IMR-90 (cell line): ENCODE data around the gene NFYB. TPM values are rescaled to one million over a fixed set of nuclear protein-coding genes. Genes with fewer than 3 reads are reported as not detected.

Source experiments
- ATAC-seq: fragments of 200-7000 bp; cut with Tn5 transposase; 2 replicates; pipeline ENCODE4 v1.9.1; 2020; ENCODE audit warnings: low read depth, mild to moderate bottlenecking, moderate library complexity
- BruUV-seq: library from RNA; stranded (reverse); fragments of 400-500 nt; replicated peaks from 2 replicates; lab custom pipeline; 2021; lab: Mats Ljungman, UMichigan
- CTCF ChIA-PET: fragments of 300-600 bp; formaldehyde crosslinking; extraction: SDS; loops from one replicate; lab custom pipeline; 2021; ENCODE audit warnings: antibody characterized with exemption; lab: Yijun Ruan, JAX
- POLR2A ChIA-PET: fragments of 300-600 bp; sonication (Branson Sonifier 250); formaldehyde crosslinking; loops from one replicate; lab custom pipeline; 2022; ENCODE audit warnings: antibody characterized with exemption; ENCODE audit not compliant: unreplicated experiment; lab: Charles Lee
- DNase-seq: peaks from one replicate; pipeline ENCODE4 v3.0.0; 2013
- H2AFZ ChIP-seq: replicated peaks from 2 replicates; pipeline ENCODE3; 2013; ENCODE audit warnings: low read length, mild to moderate bottlenecking; ENCODE audit not compliant: poor library complexity
- H2AK5ac ChIP-seq: 2 replicates; pipeline ENCODE4 v1.6.1; 2013; ENCODE audit warnings: low read depth, low read length, inconsistent platforms
- H2AK9ac ChIP-seq: replicated peaks from 2 replicates; pipeline ENCODE3; 2013; ENCODE audit warnings: mild to moderate bottlenecking, low read depth, low read length, moderate library complexity; ENCODE audit not compliant: poor library complexity
- H2BK120ac ChIP-seq: 2 replicates; pipeline ENCODE4 v1.6.1; 2013; ENCODE audit warnings: low read depth, low read length, inconsistent platforms
- H2BK15ac ChIP-seq: 3 replicates; pipeline ENCODE4 v1.6.1; 2013; ENCODE audit warnings: low read depth, low read length, inconsistent platforms
- H2BK20ac ChIP-seq: 2 replicates; pipeline ENCODE4 v1.6.1; 2013; ENCODE audit warnings: low read depth, mild to moderate bottlenecking, inconsistent platforms, low read length, moderate library complexity
- H2BK5ac ChIP-seq: 2 replicates; pipeline ENCODE4 v1.6.1; 2013; ENCODE audit warnings: mild to moderate bottlenecking, low read depth, low read length, inconsistent platforms; ENCODE audit not compliant: poor library complexity, severe bottlenecking
- H3K14ac ChIP-seq: replicated peaks from 2 replicates; pipeline ENCODE4 v1.6.1; 2013; ENCODE audit warnings: low read depth, low read length, inconsistent platforms
- H3K18ac ChIP-seq: 2 replicates; pipeline ENCODE4 v1.6.1; 2013; ENCODE audit warnings: low read depth, low read length, control low read depth
- H3K23ac ChIP-seq: 2 replicates; pipeline ENCODE4 v1.6.1; 2013; ENCODE audit warnings: low read depth, low read length, inconsistent platforms
- H3K27ac ChIP-seq: 2 replicates; pipeline ENCODE4 v1.5.1; 2013; ENCODE audit warnings: mild to moderate bottlenecking, control low read depth, low read length; ENCODE audit not compliant: insufficient read depth
- H3K27me3 ChIP-seq: 2 replicates; pipeline ENCODE4 v1.6.1; 2013; ENCODE audit warnings: low read length; ENCODE audit not compliant: control insufficient read depth, insufficient read depth
- H3K36me3 ChIP-seq: 2 replicates; pipeline ENCODE4 v1.6.1; 2013; ENCODE audit warnings: low read length, mixed read lengths; ENCODE audit not compliant: control insufficient read depth, insufficient read depth
- H3K4ac ChIP-seq: 2 replicates; pipeline ENCODE4 v1.6.1; 2013; ENCODE audit warnings: low read depth, low read length, inconsistent platforms
- H3K4me1 ChIP-seq: 2 replicates; pipeline ENCODE4 v1.6.1; 2013; ENCODE audit warnings: low read length, mixed read lengths; ENCODE audit not compliant: control insufficient read depth, insufficient read depth
- H3K4me2 ChIP-seq: 2 replicates; pipeline ENCODE4 v1.6.1; 2013; ENCODE audit warnings: low read depth, mild to moderate bottlenecking, control low read depth, low read length, moderate library complexity
- H3K4me3 ChIP-seq: 2 replicates; pipeline ENCODE4 v1.5.1; 2013; ENCODE audit warnings: low read depth, mild to moderate bottlenecking, control low read depth, low read length, moderate library complexity; ENCODE audit not compliant: insufficient read depth
- H3K56ac ChIP-seq: 2 replicates; pipeline ENCODE4 v1.6.1; 2013; ENCODE audit warnings: low read length, inconsistent platforms; ENCODE audit not compliant: insufficient read depth; ENCODE audit errors: extremely low read depth
- H3K79me1 ChIP-seq, 2 experiments: 2 replicates each; pipeline ENCODE4 v1.6.1; 2013; ENCODE audit warnings: low read length in 2 of 2, inconsistent platforms in 1 of 2, low read depth in 1 of 2
- H3K9ac ChIP-seq: 2 replicates; pipeline ENCODE4 v1.6.1; 2013; ENCODE audit warnings: low read depth, low read length, control low read depth
- H3K9me1 ChIP-seq: 2 replicates; pipeline ENCODE4 v1.6.1; 2013; ENCODE audit warnings: low read length, inconsistent platforms; ENCODE audit not compliant: insufficient read depth
- H3K9me3 ChIP-seq: 2 replicates; pipeline ENCODE4 v1.6.1; 2013; ENCODE audit warnings: low read length; ENCODE audit not compliant: control insufficient read depth, insufficient read depth
- H4K20me1 ChIP-seq: 2 replicates; pipeline ENCODE4 v1.6.1; 2013; ENCODE audit warnings: low read length, inconsistent platforms; ENCODE audit not compliant: insufficient read depth
- H4K5ac ChIP-seq: 2 replicates; pipeline ENCODE4 v1.6.1; 2013; ENCODE audit warnings: mild to moderate bottlenecking, low read depth, low read length, control low read depth
- H4K8ac ChIP-seq, 2 experiments: 2 replicates each; pipeline ENCODE4 v1.6.1; 2013; ENCODE audit warnings: low read depth in 2 of 2, low read length in 2 of 2, control low read depth in 1 of 2, inconsistent platforms in 1 of 2
- H4K91ac ChIP-seq: 2 replicates; pipeline ENCODE4 v1.6.1; 2013; ENCODE audit warnings: low read depth, low read length, inconsistent platforms; ENCODE audit not compliant: insufficient read depth
- CHD1 ChIP-seq: IDR thresholded peaks from 2 replicates; pipeline ENCODE4 v1.6.1; 2012; ENCODE audit warnings: low read depth, low read length, improper control_type of control experiment
- FOS ChIP-seq: fragments of 150-350 bp; IDR thresholded peaks from 2 replicates; pipeline ENCODE4 v1.6.1; 2016; ENCODE audit warnings: low read depth, low read length
- RFX5 ChIP-seq: IDR thresholded peaks from 2 replicates; pipeline ENCODE4 v1.8.0; 2012; ENCODE audit warnings: low read depth, mild to moderate bottlenecking, low read length, moderate library complexity
- WGBS, 2 experiments: methylation state at CpG; one replicate each; pipeline versions ENCODE4 v1.1.5 to v1.1.7; 2013; ENCODE audit warnings: missing lambda C conversion rate in 2 of 2; ENCODE audit not compliant: insufficient read length in 1 of 2; ENCODE audit errors: extremely low coverage in 2 of 2; 5-methylcytosine and 5-hydroxymethylcytosine counted together
- dilution Hi-C: fragments of 300-500 bp; cut with HindIII; formaldehyde crosslinking; loops from one replicate; pipeline ENCODE4 v1.14.3; 2018; ENCODE audit warnings: low sequenced_read_pairs; ENCODE audit not compliant: unreplicated experiment
- in situ Hi-C: fragments of 300-500 bp; cut with MboI; formaldehyde crosslinking; loops from 3 replicates; pipeline ENCODE4 v1.14.3; 2019; ENCODE audit warnings: low sequenced_read_pairs, inconsistent platforms, mixed read lengths
- intact Hi-C: fragments of 100-400 bp; cut with micrococcal nuclease; formaldehyde crosslinking; loops from 2 replicates; pipeline ENCODE4 v1.10.0; 2022
- polyA plus RNA-seq, 3 experiments: library from polyadenylated mRNA; depleted of rRNA; stranded (reverse); fragments of >200 nt; gene quantifications; 2 replicates each; pipeline ENCODE4 v1.2.3, GENCODE V29; 2012; ENCODE audit warnings: low replicate concordance in 1 of 3
- total RNA-seq: library from RNA; depleted of rRNA; stranded (reverse); fragments of >200 nt; gene quantifications from 2 replicates; pipeline ENCODE4 v1.2.3, GENCODE V29; 2012
- TF ChIP-seq, protein P1 (sequence below): conservative IDR thresholded peaks from 2 replicates; pipeline ENCODE4 v1.5.1; 2012; ENCODE audit warnings: mild to moderate bottlenecking, low read depth, low read length, improper control_type of control experiment
- TF ChIP-seq, protein P2 (sequence below): fragments of 150-350 bp; IDR thresholded peaks from 2 replicates; pipeline ENCODE4 v1.6.1; 2017; ENCODE audit warnings: mild to moderate bottlenecking, antibody characterized with exemption, low read length, low read depth

Gene NFYB
- total and polyA plus RNA-seq, 2 of the 4 experiments (the other 2 are of a cell fraction) = 22.2 to 28.4 TPM

DNA sequence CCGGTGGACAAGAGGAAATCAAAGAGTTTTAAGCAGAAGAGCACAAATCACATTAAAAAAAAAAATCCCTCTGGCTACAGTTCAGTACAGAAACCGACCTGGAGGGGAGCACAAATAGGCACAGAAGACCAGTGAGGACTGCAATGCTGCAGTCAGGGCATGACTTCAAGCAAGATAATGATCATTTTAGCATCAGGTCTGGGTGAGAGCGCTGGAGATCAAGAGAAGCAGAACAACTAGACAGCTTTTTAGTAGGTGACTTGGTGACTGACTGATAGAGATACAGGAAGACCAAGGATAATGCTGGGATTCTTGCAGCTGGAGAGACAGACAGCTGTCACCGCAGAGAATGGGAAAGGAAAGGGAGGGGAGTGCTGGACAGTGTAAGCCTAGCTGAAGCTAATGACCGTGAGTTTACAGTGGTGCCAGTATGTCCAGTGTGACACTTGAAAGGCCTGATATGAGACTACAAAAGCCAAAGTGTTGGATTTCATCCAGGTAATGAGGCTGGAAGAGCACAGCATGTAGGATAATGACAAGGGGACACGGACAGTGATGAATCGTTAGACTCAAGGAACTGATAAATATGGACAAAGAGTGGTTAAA lies 5.6 kb downstream of the NFYB start:
- Histone ChIP-seq H3K4me3 (no peak overlapping the region), H3K4me1 (peaks cover 25% of the 10 kb centered on the region), H2AFZ (peak overlapping the region; percentile 64), H4K8ac (peak overlapping the region; percentile 40 to 41; a peak in 2 of 4 replicates), H3K79me1 (peaks cover 38 to 80% of the 10 kb centered on the region in 2 experiments), H3K56ac (no peak overlapping the region), H2BK5ac (peak overlapping the region; percentile 21), H3K9ac (no peak overlapping the region), H2AK9ac (no peak overlapping the region), H3K4ac (peak overlapping the region; percentile 66), H3K23ac (peak overlapping the region; percentile 87), H2AK5ac (peak overlapping the region; percentile 96), H4K5ac (no peak overlapping the region), H2BK15ac (peak overlapping the region; percentile 85; the same call in 2 of the 3 replicates), H3K27me3 (no peaks in the 10 kb centered on the region), H3K9me3 (no peaks in the 10 kb centered on the region), H3K4me2 (0 out of 2 replicates have a peak overlapping the region, but pooled peaks have one; percentile 7), H4K91ac (peak overlapping the region; percentile 59), H4K20me1 (peaks cover 5% of the 10 kb centered on the region; the same call in 1 of the 2 replicates), H2BK120ac (peak overlapping the region; percentile 59), H2BK20ac (peak overlapping the region; percentile 61), H3K18ac (no peak overlapping the region), H3K9me1 (peaks cover 23% of the 10 kb centered on the region), H3K27ac (no peak overlapping the region), H3K14ac (peak overlapping the region; percentile 66), H3K36me3 (peaks cover 25% of the 10 kb centered on the region)
- 86% methylated on average over 3 of the region's 7 CpGs; no CpG with 5 or more reads in 1 of the 2 experiments for WGBS, 2 experiments
- intact Hi-C loops = no loop called here
- no peak for TF ChIP-seq CHD1
- no peak for TF ChIP-seq RFX5
- TF ChIP-seq FOS = no peak
- TF ChIP-seq, protein P1, sequence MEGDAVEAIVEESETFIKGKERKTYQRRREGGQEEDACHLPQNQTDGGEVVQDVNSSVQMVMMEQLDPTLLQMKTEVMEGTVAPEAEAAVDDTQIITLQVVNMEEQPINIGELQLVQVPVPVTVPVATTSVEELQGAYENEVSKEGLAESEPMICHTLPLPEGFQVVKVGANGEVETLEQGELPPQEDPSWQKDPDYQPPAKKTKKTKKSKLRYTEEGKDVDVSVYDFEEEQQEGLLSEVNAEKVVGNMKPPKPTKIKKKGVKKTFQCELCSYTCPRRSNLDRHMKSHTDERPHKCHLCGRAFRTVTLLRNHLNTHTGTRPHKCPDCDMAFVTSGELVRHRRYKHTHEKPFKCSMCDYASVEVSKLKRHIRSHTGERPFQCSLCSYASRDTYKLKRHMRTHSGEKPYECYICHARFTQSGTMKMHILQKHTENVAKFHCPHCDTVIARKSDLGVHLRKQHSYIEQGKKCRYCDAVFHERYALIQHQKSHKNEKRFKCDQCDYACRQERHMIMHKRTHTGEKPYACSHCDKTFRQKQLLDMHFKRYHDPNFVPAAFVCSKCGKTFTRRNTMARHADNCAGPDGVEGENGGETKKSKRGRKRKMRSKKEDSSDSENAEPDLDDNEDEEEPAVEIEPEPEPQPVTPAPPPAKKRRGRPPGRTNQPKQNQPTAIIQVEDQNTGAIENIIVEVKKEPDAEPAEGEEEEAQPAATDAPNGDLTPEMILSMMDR = no peak
- TF ChIP-seq, protein P2, sequence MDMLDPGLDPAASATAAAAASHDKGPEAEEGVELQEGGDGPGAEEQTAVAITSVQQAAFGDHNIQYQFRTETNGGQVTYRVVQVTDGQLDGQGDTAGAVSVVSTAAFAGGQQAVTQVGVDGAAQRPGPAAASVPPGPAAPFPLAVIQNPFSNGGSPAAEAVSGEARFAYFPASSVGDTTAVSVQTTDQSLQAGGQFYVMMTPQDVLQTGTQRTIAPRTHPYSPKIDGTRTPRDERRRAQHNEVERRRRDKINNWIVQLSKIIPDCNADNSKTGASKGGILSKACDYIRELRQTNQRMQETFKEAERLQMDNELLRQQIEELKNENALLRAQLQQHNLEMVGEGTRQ = no peak
- in situ Hi-C loops = no loop called here
- CTCF ChIA-PET = interaction anchor here (1.3 kb wide), 1 partner anchor 74 kb away, joined by 3 read pairs; no protein-coding TSS in a partner anchor
- POLR2A ChIA-PET = no interaction called here
- ATAC-seq (no peak), DNase-seq (no peak)
- BruUV-seq = no TSS peak
- dilution Hi-C loops = no loop called here
